GM19372 (cell line): ENCODE data around the gene PROB1.
"Not testable (repeated sequence)": the region's sequence is repeated elsewhere in the genome, so short reads cannot be mapped to it uniquely, and the experiment has no call there.

Source experiments
- ATAC-seq: cut with Tn5 transposase; IDR thresholded peaks from one replicate; pipeline ENCODE4 v1.9.1; 2021; ENCODE audit warnings: mild to moderate bottlenecking, low read depth, moderate library complexity; ENCODE audit not compliant: unreplicated experiment

PROB1 gene

GRCh38 chr5:139394123-139394653 lies 716 bp downstream of the PROB1 start:
- no peak for ATAC-seq

GRCh38 chr5:139393497-139394122 lies 1.3 kb downstream of the PROB1 start:
- ATAC-seq: no peak

- peak; percentile 47 for ATAC-seq
Observed at GRCh38 chr5:139392678-139393496, 2.0 kb downstream of the PROB1 start.

GRCh38 chr5:139392324-139392677 lies 2.6 kb downstream of the PROB1 start:
- ATAC-seq: no peak

GRCh38 chr5:139391570-139392323 lies 3.2 kb downstream of the PROB1 start:
- no peak for ATAC-seq

GRCh38 chr5:139390639-139391569 lies 4.0 kb downstream of the PROB1 start:
- ATAC-seq: no peak

- ATAC-seq: peak; percentile 31
Observed at GRCh38 chr5:139389701-139390638, 4.9 kb downstream of the PROB1 start, which contains the start of gene MZB1. TSS of gene MZB1 (minus strand) at chr5:139389913. CDS start at chr5:139389856, 57 bp downstream.

- ATAC-seq: no peak
Observed at GRCh38 chr5:139388198-139388821, 6.6 kb downstream of the PROB1 start.

GRCh38 chr5:139387611-139388197 lies 7.2 kb downstream of the PROB1 start:
- ATAC-seq: no peak

- ATAC-seq: not testable (repeated sequence)
Observed at GRCh38 chr5:139386956-139387355, 7.9 kb downstream of the PROB1 start.

- ATAC-seq: no peak
Observed at GRCh38 chr5:139386050-139386438, 8.9 kb downstream of the PROB1 start.

- ATAC-seq: no peak
Observed at GRCh38 chr5:139385061-139386049, 9.5 kb downstream of the PROB1 start.

GRCh38 chr5:139384591-139385051 lies 10.3 kb downstream of the PROB1 start:
- ATAC-seq: no peak

- no peak for ATAC-seq
Observed at GRCh38 chr5:139383993-139384590, 10.8 kb downstream of the PROB1 start.

GRCh38 chr5:139383275-139383992 lies 11.5 kb downstream of the PROB1 start, which contains the start of gene SLC23A1:
TSS of gene SLC23A1 (minus strand) at chr5:139383297. CDS start at chr5:139383253, 44 bp downstream.
- ATAC-seq: no peak

GRCh38 chr5:139382807-139383206 lies 12.1 kb downstream of the PROB1 start:
- no peak for ATAC-seq
